Epithelial cell of proximal tubule (primary cell): ENCODE data around the gene KICS2. TPM values are rescaled to one million over a fixed set of nuclear protein-coding genes. Genes with fewer than 3 reads are reported as not detected.
A peak's percentile ranks its signal among the peaks of the same experiment; 100 is the strongest.

ENCODE experiments used
- DNase-seq: peaks from one replicate; pipeline ENCODE4 v3.0.0-alpha.2; 2011; ENCODE audit warnings: low read depth
- H3K4me3 ChIP-seq: 2 replicates; pipeline ENCODE4 v1.5.1; 2011; ENCODE audit warnings: low read depth, mild to moderate bottlenecking, low read length
- total RNA-seq: library from RNA; depleted of rRNA; stranded (reverse); fragments of >200 nt; gene quantifications from 2 replicates; pipeline ENCODE4 v1.2.3, GENCODE V29; 2015
- TF ChIP-seq, protein P1 (sequence below): conservative IDR thresholded peaks from 2 replicates; pipeline ENCODE4 v1.5.1; 2012; ENCODE audit warnings: low read depth, mild to moderate bottlenecking, low read length

The KICS2 gene
- total RNA-seq, 1 donor from 2014 or later, result 4.8 TPM

DNA sequence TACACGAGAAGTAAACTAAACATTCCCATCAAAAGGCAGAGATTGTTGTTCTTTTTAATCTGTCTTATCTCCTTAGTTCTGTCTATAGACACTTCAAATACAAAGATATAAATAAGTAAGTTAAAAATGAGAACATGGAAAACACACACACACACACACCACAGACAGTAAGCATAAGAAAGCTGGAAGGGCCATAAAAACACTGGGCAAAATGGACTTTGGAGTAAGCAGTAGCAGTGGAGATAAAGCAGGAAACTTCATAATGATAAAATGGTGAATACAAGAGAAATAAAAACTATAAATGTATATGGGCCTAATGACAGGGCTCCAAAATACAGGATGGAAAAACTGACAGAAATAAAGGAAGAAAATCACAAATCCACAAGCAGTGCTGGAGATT is 32.6 kb downstream of the KICS2 start:
- TF ChIP-seq, protein P1, sequence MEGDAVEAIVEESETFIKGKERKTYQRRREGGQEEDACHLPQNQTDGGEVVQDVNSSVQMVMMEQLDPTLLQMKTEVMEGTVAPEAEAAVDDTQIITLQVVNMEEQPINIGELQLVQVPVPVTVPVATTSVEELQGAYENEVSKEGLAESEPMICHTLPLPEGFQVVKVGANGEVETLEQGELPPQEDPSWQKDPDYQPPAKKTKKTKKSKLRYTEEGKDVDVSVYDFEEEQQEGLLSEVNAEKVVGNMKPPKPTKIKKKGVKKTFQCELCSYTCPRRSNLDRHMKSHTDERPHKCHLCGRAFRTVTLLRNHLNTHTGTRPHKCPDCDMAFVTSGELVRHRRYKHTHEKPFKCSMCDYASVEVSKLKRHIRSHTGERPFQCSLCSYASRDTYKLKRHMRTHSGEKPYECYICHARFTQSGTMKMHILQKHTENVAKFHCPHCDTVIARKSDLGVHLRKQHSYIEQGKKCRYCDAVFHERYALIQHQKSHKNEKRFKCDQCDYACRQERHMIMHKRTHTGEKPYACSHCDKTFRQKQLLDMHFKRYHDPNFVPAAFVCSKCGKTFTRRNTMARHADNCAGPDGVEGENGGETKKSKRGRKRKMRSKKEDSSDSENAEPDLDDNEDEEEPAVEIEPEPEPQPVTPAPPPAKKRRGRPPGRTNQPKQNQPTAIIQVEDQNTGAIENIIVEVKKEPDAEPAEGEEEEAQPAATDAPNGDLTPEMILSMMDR, result no peak
- DNase-seq, result no peak
- no peak overlapping the region for H3K4me3 ChIP-seq

DNA sequence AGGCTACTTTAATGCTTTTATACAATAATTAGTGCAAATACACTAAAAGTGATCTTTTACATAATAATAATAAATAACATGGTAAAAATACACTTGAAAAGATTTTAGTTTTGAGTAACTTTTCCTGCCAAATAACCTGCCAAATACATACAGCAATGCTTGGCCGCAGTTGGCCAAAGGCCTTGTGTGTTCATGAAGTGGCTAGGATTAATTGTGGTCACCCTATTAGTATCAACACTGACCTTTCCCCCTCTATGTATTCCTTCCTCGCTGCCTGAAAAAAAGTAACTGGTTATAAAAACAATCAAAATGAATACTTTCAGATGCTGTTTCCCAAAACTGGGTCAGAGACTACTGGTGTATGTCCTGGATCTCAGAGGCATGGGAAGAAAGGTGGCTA is 34.3 kb downstream of the KICS2 start:
- H3K4me3 ChIP-seq, result no peak overlapping the region
- TF ChIP-seq, protein P1, result no peak
- no peak for DNase-seq

DNA sequence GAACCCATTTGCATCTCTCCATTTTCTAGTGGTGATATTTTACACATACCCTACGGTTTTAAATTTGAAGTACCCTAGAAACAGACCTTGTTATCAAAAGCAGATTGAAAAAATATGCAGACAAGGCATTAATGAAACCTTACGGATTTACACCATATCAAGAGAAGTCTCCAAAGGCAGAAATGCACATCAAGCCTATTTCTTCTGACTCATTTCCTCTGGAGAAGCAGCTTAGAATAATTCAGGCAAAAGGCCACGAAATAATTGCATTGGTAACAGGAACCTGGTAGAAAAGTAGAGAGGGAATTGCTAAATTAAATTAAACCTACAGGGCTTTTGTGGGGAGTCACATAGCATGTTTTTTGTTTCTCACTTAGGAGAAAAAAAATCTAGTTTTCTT is 34.7 kb downstream of the KICS2 start:
- no peak for DNase-seq
- H3K4me3 ChIP-seq, result no peak overlapping the region
- TF ChIP-seq, protein P1, result no peak

DNA sequence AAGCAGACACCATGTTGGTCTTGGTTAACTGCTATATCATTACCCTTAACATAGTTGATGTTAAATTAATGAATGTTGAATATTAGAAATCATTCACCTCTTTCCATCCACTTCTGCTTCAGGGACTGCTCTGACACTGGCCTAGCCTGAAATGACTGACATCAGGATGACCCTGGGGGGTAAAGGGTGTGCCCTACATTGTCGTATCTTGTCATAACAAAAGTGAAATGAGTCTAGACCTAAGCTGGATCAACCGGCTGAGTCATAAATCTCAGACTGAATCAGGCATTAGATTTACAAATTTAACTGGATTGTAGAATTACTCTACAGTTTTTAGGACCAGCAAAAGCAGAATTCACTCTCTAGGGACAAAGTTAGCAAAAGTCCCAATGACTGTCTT is 35.3 kb downstream of the KICS2 start:
- TF ChIP-seq, protein P1, result no peak
- DNase-seq, result no peak
- H3K4me3 ChIP-seq, result no peak overlapping the region

DNA sequence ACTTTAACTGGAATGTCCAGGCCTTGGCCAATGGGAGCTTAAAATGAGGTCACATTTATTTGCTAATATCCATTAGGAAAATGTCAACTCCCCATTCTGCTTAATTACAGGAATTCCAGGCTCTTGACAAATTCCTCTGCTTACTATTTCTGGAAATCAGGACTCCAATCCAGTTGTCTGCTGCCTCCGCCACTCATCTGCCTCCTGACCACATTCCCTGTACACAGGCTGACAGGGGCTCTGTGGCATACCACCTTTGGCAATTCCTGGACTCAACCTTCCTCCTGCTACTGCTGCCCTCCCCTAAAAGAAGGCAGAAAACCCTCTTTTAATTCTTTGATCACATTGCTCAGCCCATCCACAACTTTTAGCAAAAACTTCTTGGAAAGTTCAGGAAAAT is 37.9 kb downstream of the KICS2 start:
- TF ChIP-seq, protein P1, result no peak
- H3K4me3 ChIP-seq, result no peak overlapping the region
- DNase-seq, result no peak

DNA sequence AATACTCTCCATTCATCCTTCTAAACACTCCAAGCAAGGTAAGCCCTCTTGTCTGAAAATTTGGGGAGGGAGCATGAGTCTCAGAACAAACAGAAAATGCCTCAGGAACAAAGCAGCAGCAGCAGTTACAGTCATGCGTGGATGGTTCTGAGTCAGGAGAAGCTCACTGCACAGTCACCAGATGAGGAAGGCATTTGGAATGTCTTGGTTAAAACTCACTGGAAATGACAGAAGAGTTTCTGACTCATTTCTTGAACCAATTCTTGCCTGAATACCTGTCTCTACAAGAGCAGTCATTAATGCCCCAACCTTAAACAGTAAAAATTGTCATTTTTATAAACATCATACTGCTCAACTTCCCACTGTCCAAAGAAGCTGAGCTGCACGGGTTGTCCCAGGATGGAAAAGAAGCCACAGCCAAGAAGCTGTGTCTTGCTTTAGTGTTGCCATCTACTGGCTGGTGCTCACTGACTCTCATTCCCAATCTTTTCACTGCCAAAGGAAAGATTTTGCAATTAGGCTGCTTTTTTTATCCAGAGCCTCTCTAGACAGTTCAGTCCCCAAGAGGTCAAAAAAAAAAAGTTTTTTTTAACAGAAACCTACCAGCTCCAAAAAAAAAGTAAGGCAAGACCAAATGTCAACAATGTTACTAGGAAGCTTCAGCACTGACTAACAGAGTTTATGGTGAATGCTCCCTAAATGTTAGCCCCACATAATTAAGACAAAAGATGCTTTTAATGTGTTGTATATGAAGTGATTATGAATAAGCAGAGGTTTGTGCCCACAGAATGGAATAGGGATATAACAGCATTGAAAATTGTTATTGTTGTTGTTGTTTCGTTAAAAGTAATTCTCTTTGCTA is 40.4 kb downstream of the KICS2 start:
- H3K4me3 ChIP-seq, result peak overlapping the region; percentile 4
- TF ChIP-seq, protein P1, result peak; percentile 60
- DNase-seq, result peak; percentile 97

DNA sequence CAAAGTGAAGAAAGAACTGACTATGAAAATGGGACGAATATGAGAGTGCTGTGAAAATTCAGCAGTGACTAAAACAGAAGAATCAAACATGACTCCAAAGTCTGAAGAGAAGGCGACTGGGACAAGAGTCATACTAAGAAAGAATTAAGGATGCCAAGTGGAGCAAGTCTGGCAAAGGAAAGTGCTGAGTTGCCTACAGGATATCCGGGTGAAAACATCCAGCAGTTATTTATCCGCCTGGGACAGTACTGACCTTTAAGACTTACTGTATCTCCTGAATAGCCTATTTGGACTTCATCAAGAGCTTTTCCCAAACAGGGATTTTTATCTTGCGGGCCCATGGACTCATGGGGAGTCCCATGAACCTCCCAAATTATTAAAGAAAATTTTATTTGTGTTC is 41.1 kb downstream of the KICS2 start:
- H3K4me3 ChIP-seq, result peak overlapping the region; percentile 4
- TF ChIP-seq, protein P1, result no peak
- peak; percentile 56 for DNase-seq
